Neural cell (in vitro differentiated cells): ENCODE results near the gene HRK. TPM values are rescaled to one million over a fixed set of nuclear protein-coding genes. Genes with fewer than 3 reads are reported as not detected.

Experiments
- H2AFZ ChIP-seq: fragments of 200-600, 300-800 bp; sonication (generic), shearing (Covaris generic); 2 replicates; pipeline ENCODE4 v1.6.0; 2014; ENCODE audit warnings: low read depth, mild to moderate bottlenecking, antibody characterized with exemption, low read length, moderate library complexity
- H3F3A ChIP-seq: fragments of 200-600 bp; shearing (Covaris generic); 2 replicates; pipeline ENCODE4 v1.6.1; 2016; ENCODE audit warnings: mild to moderate bottlenecking, moderate library complexity, mixed read lengths, antibody characterized with exemption, low read length; ENCODE audit not compliant: insufficient read depth, poor library complexity, severe bottlenecking
- H3K27ac ChIP-seq: fragments of 200-600, 300-800 bp; sonication (generic), shearing (Covaris generic); 2 replicates; pipeline ENCODE4 v1.5.1; 2014; ENCODE audit warnings: mild to moderate bottlenecking, low read length, moderate library complexity
- H3K27me3 ChIP-seq: fragments of 300-800, 200-600 bp; sonication (generic), shearing (Covaris generic); 2 replicates; pipeline ENCODE4 v1.6.0; 2014; ENCODE audit warnings: mild to moderate bottlenecking, low read depth, low read length, moderate library complexity; ENCODE audit not compliant: insufficient read depth
- H3K36me3 ChIP-seq: fragments of 300-800, 200-600 bp; sonication (generic), shearing (Covaris generic); 2 replicates; pipeline ENCODE4 v1.5.1; 2014; ENCODE audit warnings: mild to moderate bottlenecking, antibody characterized with exemption, low read length, moderate library complexity; ENCODE audit not compliant: insufficient read depth
- H3K4me2 ChIP-seq: fragments of 300-800, 200-600 bp; sonication (generic), shearing (Covaris generic); 2 replicates; pipeline ENCODE4 v1.6.0; 2014; ENCODE audit warnings: mild to moderate bottlenecking, low read length
- H3K4me3 ChIP-seq: fragments of 300-800, 200-600 bp; sonication (generic), shearing (Covaris generic); 2 replicates; pipeline ENCODE4 v1.5.1; 2014; ENCODE audit warnings: mild to moderate bottlenecking, low read length, moderate library complexity
- H3K79me2 ChIP-seq: fragments of 200-600 bp; shearing (Covaris generic); replicated peaks from 2 replicates; pipeline ENCODE4 v1.6.0; 2014; ENCODE audit warnings: mild to moderate bottlenecking, low read length, moderate library complexity; ENCODE audit not compliant: insufficient read depth
- H3K9ac ChIP-seq: fragments of 300-800, 200-600 bp; sonication (generic), shearing (Covaris generic); 2 replicates; pipeline ENCODE4 v1.6.1; 2016; ENCODE audit warnings: mild to moderate bottlenecking, low read length, mixed read lengths
- H3K9me2 ChIP-seq: fragments of 200-600 bp; shearing (Covaris generic); 2 replicates; pipeline ENCODE4 v1.6.1; 2016; ENCODE audit warnings: mild to moderate bottlenecking, low read length, mixed read lengths; ENCODE audit not compliant: insufficient read depth
- H3K9me3 ChIP-seq: fragments of 200-600, 300-800 bp; sonication (generic), shearing (Covaris generic); 2 replicates; pipeline ENCODE4 v1.6.1; 2016; ENCODE audit warnings: mild to moderate bottlenecking, mixed run types, low read length, moderate library complexity, mixed read lengths
- H4K20me1 ChIP-seq: fragments of 200-600 bp; shearing (Covaris generic); 2 replicates; pipeline ENCODE4 v1.6.1; 2016; ENCODE audit warnings: mild to moderate bottlenecking, mixed run types; ENCODE audit not compliant: insufficient read depth
- EP300 ChIP-seq: fragments of 450-650 bp; conservative IDR thresholded peaks from 2 replicates; pipeline ENCODE4 v1.6.1; 2014; ENCODE audit warnings: antibody characterized with exemption, mild to moderate bottlenecking, moderate library complexity; ENCODE audit not compliant: poor library complexity, severe bottlenecking
- EZH2 ChIP-seq: fragments of 200-600, 300-800 bp; shearing (Covaris generic), sonication (generic); IDR thresholded peaks from 2 replicates; pipeline ENCODE4 v1.6.1; 2014; ENCODE audit warnings: antibody characterized with exemption, low read length, borderline replicate concordance, mild to moderate bottlenecking; ENCODE audit not compliant: insufficient read depth, poor library complexity, severe bottlenecking
- MXI1 ChIP-seq: fragments of 450-650 bp; conservative IDR thresholded peaks from 2 replicates; pipeline ENCODE4 v1.6.1; 2014; ENCODE audit warnings: antibody characterized with exemption, mild to moderate bottlenecking; ENCODE audit not compliant: poor library complexity, severe bottlenecking
- POLR2AphosphoS5 ChIP-seq: IDR thresholded peaks from 2 replicates; pipeline ENCODE4 v1.6.1; 2012
- RAD21 ChIP-seq: fragments of 450-650 bp; conservative IDR thresholded peaks from 2 replicates; pipeline ENCODE4 v1.6.1; 2014; ENCODE audit warnings: antibody characterized with exemption, mild to moderate bottlenecking, moderate library complexity
- SMC3 ChIP-seq: fragments of 450-650 bp; conservative IDR thresholded peaks from 2 replicates; pipeline ENCODE4 v1.6.1; 2014; ENCODE audit warnings: antibody characterized with exemption, mild to moderate bottlenecking, moderate library complexity; ENCODE audit not compliant: poor library complexity
- TAF1 ChIP-seq: IDR thresholded peaks from 2 replicates; pipeline ENCODE4 v1.6.1; 2012; ENCODE audit warnings: low read depth
- polyA plus RNA-seq: library from polyadenylated mRNA; depleted of rRNA; stranded (reverse); fragments of >200 nt; gene quantifications from 2 replicates; pipeline ENCODE4 v1.2.3, GENCODE V29; 2014
- TF ChIP-seq, protein P1 (sequence below): IDR thresholded peaks from 2 replicates; pipeline ENCODE4 v1.6.1; 2012; ENCODE audit warnings: borderline replicate concordance
- TF ChIP-seq, protein P2 (sequence below): fragments of 450-650 bp; IDR thresholded peaks from 2 replicates; pipeline ENCODE4 v1.5.1; 2014; ENCODE audit warnings: antibody characterized with exemption, mild to moderate bottlenecking, moderate library complexity; ENCODE audit not compliant: poor library complexity, severe bottlenecking

The HRK gene
- polyA plus RNA-seq, 1 donor from 2014 or later: 1.4 TPM

DNA sequence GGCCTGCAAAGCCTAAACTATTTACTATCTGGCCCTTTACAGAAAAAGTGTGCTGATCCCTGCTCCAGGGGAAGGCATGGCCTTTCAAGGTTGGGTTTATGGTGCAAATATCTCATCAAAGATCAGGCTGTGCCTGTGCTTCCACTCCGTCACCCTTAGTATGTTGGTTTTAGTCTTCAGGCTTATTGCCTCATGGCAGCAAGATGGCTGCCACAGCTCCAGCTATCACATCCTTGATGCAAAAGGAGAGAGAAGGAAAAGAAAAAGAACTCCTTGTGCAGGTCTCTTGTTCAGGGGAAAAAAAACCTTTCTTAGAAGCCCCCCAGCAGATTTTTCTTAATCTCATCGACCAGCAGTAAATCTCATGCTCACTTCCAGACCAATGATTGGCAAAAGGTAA, 9.1 kb upstream of the HRK start:
- no peak for TF ChIP-seq TAF1
- no peak for TF ChIP-seq MXI1
- TF ChIP-seq SMC3: no peak
- TF ChIP-seq, protein P1, sequence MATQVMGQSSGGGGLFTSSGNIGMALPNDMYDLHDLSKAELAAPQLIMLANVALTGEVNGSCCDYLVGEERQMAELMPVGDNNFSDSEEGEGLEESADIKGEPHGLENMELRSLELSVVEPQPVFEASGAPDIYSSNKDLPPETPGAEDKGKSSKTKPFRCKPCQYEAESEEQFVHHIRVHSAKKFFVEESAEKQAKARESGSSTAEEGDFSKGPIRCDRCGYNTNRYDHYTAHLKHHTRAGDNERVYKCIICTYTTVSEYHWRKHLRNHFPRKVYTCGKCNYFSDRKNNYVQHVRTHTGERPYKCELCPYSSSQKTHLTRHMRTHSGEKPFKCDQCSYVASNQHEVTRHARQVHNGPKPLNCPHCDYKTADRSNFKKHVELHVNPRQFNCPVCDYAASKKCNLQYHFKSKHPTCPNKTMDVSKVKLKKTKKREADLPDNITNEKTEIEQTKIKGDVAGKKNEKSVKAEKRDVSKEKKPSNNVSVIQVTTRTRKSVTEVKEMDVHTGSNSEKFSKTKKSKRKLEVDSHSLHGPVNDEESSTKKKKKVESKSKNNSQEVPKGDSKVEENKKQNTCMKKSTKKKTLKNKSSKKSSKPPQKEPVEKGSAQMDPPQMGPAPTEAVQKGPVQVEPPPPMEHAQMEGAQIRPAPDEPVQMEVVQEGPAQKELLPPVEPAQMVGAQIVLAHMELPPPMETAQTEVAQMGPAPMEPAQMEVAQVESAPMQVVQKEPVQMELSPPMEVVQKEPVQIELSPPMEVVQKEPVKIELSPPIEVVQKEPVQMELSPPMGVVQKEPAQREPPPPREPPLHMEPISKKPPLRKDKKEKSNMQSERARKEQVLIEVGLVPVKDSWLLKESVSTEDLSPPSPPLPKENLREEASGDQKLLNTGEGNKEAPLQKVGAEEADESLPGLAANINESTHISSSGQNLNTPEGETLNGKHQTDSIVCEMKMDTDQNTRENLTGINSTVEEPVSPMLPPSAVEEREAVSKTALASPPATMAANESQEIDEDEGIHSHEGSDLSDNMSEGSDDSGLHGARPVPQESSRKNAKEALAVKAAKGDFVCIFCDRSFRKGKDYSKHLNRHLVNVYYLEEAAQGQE: no peak
- TF ChIP-seq EP300: no peak
- TF ChIP-seq RAD21: no peak
- TF ChIP-seq POLR2AphosphoS5: no peak
- TF ChIP-seq EZH2: no peak
- TF ChIP-seq, protein P2, sequence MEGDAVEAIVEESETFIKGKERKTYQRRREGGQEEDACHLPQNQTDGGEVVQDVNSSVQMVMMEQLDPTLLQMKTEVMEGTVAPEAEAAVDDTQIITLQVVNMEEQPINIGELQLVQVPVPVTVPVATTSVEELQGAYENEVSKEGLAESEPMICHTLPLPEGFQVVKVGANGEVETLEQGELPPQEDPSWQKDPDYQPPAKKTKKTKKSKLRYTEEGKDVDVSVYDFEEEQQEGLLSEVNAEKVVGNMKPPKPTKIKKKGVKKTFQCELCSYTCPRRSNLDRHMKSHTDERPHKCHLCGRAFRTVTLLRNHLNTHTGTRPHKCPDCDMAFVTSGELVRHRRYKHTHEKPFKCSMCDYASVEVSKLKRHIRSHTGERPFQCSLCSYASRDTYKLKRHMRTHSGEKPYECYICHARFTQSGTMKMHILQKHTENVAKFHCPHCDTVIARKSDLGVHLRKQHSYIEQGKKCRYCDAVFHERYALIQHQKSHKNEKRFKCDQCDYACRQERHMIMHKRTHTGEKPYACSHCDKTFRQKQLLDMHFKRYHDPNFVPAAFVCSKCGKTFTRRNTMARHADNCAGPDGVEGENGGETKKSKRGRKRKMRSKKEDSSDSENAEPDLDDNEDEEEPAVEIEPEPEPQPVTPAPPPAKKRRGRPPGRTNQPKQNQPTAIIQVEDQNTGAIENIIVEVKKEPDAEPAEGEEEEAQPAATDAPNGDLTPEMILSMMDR: no peak
- Histone ChIP-seq H3K9me3 (no peaks in the 10 kb centered on the region), H3K27me3 (no peaks in the 10 kb centered on the region), H3K4me2 (no peak overlapping the region), H3K9me2 (no peaks in the 10 kb centered on the region), H3K9ac (no peak overlapping the region), H3K79me2 (no peaks in the 10 kb centered on the region), H3K36me3 (no peaks in the 10 kb centered on the region), H3F3A (no peaks in the 10 kb centered on the region), H3K27ac (no peak overlapping the region), H3K4me3 (no peak overlapping the region), H4K20me1 (no peaks in the 10 kb centered on the region), H2AFZ (no peak overlapping the region)

DNA sequence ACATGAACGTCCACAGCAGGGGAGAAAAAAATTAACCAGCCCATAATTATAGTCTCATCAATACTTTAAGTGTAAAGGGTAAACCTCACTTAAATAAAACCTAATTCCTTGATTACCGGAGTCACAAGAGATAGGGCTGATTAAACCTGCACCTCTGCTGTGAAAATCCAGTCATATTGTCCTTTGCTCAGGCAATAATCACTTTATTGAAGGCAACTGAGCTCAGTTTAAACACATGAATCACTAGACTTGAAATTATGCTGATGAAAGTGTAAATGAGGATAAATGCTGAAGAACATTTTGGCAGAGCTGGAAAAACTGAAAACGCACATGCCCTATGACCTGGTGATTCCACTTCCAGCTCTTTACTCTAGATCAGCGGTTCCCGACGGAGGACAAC, 6.7 kb upstream of the HRK start:
- peaks cover 19% of the 10 kb centered on the region for H3K27me3 ChIP-seq
- no peaks in the 10 kb centered on the region for H3K36me3 ChIP-seq
- TF ChIP-seq, protein P1: no peak
- TF ChIP-seq POLR2AphosphoS5 (no peak), RAD21 (no peak), TAF1 (no peak), EZH2 (no peak), EP300 (no peak), MXI1 (no peak), SMC3 (no peak)
- TF ChIP-seq, protein P2: no peak
- no peak overlapping the region for H3K27ac ChIP-seq
- H3K79me2 ChIP-seq: no peaks in the 10 kb centered on the region
- H2AFZ ChIP-seq: no peak overlapping the region
- no peaks in the 10 kb centered on the region for H3K9me2 ChIP-seq
- no peaks in the 10 kb centered on the region for H3K9me3 ChIP-seq
- no peak overlapping the region for H3K4me2 ChIP-seq
- no peaks in the 10 kb centered on the region for H3F3A ChIP-seq
- H3K4me3 ChIP-seq: no peak overlapping the region
- H3K9ac ChIP-seq: no peak overlapping the region
- no peaks in the 10 kb centered on the region for H4K20me1 ChIP-seq
